Hematopoietic multipotent progenitor cell treated with erythropoietin and hydrocortisone succinate and interleukin-3 and kit ligand, for 17 days (in vitro differentiated cells): ENCODE results near the gene CCDC93.

ENCODE experiments used
- DNase-seq: peaks from one replicate; pipeline ENCODE4 v3.0.0-alpha.2; 2015; ENCODE audit warnings: low spot score

The CCDC93 gene

DNA sequence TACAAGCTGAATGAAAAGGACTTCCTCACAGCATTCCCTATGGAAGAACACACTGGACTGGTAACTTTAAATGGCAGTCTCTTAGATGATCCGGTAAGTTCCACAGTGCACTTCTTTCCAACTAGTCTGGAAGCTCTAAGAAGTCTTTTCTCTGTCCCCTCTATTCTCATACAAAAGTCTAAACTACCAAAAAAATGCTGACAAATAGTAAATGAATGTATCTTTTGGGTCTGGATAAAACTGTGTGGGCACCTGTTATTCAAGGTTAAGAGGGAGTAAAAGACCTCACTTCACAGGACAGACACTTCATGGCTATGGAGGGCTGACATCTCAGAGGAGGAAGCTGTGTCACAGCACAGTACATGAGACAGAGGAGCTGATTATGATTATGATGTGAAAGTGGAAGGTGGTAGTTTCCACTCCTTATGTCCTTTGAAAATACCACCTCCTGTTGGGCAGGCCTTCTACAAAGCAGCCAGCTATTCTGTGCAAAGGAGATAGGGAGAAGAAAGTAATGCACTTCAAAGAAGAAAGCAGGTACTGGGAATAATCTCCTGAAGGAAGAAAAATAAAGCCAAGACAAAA is 23.9 kb downstream of the CCDC93 start:
- no peak for DNase-seq

DNA sequence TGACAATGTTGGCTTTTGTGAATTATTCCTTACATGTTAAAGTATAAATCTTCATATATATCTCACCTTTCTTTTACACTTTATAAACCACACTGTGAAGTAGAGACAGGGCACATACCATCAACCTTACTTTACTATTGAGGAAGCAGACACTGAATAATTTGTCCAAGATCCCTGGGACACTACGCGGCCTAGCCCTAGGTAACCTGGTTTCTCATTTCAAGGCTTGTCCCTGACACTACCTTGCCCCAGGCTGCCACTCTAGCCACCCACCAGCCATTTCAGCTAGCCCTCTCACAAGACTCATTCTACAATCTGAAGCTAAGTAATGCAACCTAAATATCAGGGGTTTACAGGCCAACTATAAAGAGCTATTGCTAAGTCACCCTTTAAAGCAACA is 26.7 kb downstream of the CCDC93 start:
- no peak for DNase-seq

DNA sequence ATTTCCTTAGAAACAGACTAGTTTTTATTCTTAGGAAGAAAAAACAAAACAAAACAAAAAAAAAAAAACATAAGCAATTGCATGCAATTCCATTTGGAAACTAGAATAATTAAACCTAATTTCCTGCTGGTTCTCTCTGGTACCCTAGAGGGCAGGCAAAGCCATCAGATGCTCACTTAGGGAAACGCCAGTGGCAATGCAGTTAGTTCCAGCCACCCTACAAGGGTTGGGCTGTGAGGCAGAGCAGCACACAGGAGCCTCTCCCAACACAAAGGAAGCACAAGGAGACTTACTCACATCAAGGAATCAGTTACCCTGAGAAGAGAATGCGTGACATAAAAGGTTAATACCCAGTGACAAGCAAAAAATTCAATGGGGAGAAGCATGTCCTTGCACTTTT is 28.8 kb downstream of the CCDC93 start:
- DNase-seq, result no peak

DNA sequence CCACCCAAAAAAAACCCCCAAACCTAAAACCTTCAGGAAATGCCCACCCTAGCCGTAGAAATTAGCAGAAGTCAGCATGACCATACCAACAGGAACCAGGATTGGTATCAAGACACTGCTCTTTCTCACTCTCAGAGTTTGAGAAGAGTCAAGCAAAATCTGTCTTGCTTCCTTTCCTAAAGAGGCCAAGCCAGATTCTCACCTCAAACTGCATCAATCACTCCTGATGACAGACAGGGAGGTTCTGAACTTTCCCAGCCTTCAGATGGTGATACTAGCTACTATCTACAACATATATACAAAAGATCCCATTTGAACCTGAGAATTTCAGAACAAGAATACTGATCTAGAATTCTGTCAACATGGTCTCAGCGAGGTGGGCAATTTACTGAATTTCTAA is 29.7 kb downstream of the CCDC93 start:
- no peak for DNase-seq

DNA sequence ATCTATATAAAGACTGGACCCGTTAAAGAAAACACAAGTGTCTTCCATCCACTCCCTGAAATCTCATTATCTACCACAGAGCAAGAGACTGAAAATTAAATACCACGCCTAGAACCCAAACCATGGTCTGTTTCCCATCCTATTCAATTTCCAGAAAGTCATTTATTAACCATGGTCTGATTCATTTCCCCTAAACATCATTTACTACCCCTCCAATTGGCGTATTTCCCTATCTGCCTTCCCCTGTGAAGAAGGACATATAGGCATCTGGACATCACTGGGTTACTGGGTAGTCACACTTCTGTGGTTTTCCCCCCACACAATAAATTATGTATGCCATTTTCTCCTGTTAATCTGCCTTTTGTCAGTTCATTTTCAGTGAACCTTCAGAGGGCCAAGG is 30.8 kb downstream of the CCDC93 start:
- DNase-seq, result no peak

DNA sequence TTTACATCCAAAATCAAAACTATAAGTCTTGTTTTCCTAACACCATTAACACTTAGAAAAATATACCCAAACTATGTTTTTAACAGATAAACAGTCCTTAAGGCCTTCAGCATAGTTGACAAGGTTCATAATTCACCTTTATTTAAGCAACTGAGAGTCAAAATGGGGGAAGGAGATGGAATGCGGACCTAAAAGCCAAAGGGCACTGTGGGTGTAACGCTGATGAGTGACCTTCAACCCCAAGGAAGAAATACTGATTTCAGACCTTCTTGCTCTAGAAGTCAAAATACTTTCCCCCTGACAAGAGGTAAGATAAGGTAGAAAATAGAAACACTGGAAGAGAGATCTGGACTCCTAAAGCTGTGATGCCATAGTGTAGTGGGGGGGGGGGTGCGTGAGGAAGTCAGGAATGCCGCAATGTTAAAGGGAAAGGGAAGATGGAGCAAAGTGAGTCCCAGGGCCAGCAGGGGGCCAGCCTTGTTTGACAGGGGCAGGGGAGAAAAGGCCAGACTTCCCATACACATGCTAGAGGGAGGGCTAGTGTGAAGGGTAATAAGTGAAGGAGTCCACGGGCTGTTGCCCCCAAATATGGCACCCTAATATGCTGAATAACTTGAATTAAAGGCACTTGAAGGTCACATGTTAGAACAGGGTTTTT is 31.4 kb downstream of the CCDC93 start:
- DNase-seq, result no peak

DNA sequence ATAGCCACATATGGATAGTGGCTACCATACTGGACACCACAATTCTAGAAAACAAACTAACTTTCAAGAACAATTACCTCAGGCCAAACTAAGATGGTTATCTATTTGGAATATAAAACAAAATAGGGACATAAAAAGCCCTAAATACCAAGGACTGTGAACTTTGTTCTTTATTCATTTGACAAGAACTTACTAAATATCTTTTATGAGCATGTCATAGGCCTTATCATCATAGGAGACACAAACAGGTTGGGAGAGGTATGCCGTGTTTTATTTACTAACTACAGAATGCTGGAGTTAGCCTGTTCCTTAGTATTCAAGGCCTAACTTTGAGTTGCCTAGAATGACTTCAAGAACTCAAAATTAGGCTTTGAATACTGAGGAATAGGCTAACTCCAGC is 32.1 kb downstream of the CCDC93 start:
- no peak for DNase-seq

DNA sequence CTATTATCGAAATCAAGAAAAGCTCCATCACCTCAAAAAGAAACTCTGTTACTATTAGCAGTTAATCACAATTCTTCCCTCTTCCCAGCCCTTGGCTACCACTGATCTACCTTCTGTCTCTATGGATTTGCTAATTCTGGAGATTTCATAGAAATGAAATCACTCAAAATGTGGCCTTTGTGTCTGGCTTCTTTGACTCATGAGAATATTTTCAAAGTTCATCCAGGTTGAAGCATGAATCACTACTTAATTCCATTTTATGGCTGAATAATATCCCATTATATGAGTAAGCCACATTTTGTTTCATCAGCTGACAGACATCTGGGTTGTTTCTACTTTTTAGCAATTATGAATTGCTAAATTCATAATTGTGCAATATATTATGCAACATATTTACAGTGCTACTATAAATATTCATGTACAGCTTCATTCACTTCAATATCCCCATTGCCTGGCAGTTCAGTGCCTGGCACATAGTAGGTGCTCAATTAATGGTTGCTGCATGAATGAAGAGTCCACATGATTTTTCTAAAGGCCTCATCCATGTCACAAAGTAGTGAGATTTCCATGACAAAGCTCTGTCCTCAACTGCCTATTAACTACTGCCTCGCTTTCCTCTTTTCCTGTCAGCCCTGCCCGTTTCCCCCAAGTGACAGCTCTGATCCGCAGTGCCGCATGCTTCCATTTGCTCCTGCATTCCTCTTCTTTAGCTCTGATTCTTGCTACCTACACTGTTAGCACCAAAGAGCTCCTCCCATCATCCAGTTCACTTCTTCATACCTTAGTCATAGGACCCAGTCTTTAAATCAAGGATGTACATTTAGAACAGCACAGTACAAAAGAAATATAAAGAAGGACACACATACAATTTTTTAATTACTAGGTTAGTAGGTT is 32.8 kb downstream of the CCDC93 start:
- no peak for DNase-seq

DNA sequence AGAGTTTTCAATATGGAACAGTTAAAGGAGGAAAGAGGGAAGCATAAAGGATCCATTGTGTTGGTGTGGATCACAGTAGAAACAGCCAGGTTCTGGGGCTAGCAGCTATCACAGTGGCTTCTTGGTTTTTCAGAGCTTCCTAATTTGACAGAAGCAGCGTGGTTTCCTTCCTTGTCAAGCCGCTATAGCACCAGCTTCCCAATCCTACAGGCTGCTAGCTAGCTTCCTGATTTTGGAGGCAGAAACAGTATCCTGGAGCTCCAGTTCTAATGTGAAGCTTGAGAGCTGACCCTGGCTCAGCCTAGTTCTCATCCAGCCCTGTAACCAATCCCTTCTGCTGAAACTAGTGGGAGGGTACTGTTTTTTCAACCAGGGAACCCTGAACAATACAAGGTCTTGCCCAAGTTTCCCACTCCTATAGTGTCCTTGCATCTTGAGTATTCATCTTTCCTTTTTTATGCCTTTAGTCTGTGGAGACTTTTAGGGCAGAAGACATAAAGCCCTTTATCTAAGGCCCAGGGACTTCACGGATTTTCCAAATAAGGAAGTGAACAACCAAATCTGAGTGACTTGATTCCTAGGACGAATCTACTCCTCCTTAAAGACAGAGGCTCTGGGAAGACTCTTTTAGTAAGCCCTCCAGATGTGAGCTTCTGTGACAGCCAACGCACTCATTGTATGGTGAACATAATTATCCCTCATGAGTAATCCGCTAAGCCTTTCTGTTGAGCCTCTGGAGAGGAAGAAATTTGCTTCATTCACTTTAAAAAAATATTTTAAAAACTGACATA is 33.8 kb downstream of the CCDC93 start:
- no peak for DNase-seq

DNA sequence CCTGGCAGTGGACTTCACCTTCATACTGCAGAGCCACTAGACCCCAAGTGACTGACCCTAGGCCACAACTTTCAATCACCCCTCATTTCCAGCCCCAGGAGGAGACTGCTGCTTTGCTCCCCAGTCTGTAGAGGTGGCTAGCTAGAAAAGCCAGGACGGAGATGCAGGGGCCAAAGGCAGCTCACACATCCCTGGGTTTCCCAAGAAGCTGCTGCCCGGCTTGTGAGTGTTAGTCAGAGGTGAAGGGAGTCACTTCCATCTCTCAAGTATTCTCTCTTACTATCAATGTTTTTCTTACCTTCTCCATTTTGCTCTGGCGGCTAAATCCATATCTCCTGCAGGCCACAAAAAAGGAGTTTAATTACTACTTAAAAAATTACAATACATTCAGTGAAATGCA is 36.2 kb downstream of the CCDC93 start:
- no peak for DNase-seq

DNA sequence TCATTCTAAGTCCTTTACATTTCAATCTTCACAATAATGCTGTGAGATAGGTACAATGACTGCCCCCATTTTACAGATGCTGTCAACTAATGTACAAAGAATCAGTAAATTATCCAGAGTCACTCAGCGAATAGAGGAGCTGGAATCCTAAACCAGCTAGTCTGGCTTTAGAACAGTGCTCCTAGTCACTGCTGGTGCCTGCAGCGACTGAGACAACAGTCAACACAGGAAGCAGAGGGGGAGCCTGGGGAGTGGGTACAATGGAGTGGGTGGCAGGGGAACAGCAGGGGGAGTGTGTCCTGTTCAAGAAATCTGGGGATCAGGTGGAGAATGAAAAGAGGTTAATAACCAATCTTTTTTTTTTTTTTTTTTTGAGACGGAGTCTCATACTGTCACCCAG is 37.3 kb downstream of the CCDC93 start:
- DNase-seq, result no peak

DNA sequence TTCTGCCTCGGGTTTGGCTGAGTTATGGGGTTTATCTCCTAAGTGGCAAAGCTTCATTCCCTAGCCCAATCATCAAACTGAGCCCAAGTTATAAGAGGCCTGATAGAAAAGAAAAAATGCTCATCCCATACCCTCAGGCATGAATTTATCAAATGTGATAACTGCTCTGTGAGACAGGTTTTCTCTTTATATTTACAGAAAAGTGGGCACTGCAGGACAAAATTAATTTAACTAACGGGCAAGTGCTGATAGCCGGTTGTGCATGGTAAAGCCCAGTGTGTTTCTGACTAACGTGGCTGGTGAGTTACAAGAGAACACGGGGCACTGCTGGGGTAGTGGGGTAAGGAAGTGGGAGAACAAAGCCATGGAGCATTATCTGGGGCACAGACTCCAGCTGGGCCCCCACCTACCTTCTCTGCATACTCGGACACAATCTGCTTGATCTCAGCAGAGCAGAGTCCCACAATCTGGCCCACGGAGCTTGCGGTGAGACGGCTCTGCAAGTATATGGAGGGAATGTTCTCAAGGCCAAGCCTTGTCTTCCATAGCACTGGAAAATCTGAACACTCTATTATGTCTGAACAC is 40.3 kb downstream of the CCDC93 start:
- DNase-seq, result no peak

DNA sequence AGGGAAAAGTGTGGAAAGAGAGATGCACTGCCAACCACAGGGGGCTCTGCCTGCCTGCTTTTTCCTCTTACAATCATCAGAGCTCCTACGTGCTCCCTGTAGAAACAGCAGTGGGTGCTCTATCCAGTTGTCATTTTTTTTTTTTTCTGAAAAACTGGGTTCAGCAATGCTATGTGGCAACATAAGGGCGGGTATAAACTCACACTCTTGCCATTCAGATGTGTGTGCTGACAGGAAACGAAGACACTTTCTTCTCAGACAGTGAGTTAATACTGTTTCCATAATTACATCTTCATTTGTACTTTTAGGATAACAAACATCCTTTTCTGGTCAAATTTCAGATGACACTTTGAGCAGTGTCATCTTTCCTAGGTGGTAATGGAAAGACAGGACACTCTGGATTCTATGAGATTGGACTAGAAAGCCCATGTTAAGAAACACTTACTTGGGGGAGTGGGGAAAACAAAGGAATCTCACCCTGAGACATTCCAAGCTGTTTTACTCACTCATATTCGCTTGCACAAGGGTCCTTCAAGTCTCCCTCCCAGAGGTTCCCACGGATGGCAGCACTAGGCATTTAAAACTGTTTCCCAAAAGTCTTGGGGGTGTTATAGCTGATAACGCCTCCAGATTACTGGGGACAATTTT is 41.3 kb downstream of the CCDC93 start:
- no peak for DNase-seq

DNA sequence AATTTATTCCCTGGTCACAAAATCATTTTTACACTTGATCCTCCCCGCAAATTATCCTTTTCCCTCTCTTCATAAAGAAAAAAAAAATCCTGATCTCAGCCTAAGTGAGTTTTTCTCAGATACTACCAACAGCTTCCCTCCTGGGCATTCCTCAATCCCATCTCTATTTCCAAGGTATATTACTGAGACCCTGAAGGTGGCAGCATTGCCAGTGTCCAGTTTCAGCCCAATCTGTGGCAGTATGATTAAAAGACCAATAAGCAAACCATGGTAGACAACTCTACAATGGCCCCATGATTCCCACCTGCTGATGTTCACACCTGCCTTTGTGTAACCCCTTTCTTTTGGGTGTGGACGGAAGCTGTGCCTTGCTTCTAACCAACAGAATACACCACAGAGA is 45.1 kb downstream of the CCDC93 start:
- no peak for DNase-seq

DNA sequence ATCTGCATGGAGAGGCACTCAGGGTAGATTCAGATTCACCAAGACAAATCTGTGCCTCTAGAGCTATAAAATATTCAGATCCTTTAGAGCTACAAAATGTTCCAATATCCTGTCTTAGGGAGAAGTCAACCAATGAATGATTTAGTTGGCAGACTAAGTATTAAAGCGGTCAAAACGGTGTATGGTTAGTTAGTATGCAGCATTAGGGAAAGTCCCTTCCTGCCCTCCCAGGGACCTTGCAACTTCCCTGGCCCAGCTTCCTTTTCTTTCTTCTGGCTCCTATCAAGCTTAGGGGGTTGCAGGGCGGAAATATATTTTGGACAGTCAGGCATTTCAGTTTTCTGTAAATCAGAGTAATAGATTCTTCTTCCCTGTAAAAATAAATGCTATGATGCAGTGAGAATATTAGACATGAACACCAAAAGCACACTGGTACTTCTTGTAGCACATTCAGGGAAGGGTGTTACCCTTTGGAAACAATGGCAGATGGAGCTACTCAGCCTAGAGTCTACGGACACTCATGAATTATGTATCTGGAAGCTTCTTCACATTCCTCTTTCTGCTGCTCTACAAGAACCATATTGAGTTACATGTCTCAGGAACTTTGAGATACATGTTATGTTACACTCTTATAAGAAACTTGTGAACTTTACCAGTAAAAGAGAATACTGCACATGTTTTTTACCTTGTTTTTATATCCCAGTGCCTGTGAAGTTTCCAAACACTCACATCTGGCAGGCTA is 45.7 kb downstream of the CCDC93 start:
- DNase-seq, result no peak

DNA sequence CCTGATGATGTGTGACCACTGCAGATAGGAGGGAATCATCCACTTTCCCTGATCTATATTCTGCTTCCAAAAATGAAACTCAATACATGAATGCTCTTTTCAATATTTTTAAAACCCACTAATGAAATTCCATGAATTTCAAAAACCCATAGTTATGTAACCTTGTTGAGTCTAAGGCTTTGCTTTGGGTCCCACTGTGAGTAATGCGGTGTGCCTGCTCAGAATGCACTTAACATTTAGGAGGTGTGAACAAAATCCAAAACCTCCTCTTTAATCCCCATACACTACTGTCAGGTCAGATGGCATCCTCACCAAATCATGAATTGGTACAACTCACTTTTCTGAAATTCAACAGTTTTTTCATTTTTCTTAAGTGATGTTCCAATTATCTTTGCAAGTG is 50.4 kb downstream of the CCDC93 start:
- DNase-seq, result no peak

DNA sequence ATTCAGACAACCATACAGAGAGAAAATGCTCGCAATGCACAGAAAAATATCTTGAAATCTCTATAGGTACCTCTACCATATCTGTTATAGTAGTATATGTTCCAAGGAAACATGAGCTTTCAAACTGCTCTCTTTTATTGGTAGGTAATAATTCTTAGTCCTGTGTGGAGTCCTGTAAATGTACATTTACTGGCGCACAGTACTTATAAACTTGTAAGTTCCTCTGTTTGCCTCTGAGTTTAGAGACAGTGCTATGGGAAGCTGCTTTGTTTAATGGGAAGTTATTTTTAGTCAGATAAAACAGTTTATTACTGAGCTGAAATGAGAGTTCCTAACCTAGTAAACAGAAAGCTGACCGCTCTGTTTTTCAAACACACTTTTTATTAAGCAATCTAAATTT is 52.7 kb downstream of the CCDC93 start:
- DNase-seq, result no peak

DNA sequence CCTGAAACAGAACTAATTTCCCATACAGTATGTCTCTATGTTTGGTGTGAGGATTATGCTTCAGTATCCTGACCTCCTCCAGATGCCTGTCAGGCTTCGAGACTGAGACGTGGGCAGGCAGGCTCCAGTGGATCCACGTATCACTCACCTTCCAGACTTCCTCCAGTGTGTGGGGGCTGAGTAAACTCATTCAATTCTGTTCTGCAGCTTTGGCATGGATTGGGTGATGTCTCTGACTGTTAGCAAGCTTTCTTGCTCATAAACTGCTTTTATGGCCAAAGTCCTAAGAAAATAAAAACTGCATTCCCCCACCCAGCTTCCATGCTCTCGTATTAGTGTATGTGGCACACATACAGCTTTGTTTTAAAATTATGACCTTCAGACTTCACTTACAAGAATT is 53.6 kb downstream of the CCDC93 start:
- DNase-seq, result no peak

DNA sequence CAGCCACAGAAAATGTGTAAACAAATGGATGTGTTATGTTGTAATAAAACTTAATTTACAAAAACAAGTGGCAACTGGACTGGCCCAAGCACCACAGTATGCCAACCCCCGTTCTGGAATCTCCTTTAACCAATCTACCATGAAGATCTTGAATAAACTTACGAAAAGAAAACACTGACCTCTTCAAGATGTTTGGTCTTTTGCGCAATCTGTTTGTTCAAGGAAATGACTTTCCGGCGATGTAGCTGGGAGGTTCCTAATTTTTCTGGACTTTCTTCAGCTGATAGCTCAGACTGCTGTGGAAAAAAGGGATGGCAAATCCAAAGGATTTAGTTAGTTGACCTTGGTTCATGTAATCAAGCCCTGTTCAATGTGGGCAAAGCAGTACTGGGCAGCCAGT is 55.7 kb downstream of the CCDC93 start:
- DNase-seq, result no peak

DNA sequence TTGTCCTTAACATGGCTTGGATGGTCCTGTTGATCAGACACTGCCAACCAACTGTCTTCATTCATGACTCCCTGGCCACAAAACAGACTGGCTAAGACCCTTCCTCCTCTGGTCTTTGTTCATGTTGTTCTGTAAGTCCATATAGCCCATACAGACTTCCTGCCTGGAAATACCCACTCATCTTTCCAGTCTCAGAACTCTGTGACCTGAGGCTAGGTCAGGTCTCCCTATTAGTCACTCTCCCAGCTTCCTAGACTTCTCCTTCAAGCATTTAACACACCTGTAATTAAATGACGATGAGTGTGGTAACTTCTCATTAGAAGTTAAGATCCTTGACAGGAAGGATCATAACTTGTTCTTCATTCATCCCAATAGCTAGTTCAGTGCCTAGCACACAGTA is 56.3 kb downstream of the CCDC93 start:
- DNase-seq, result no peak
